ENCODE measurements around the gene JMJD6. TPM values are rescaled to one million over a fixed set of nuclear protein-coding genes. Genes with fewer than 3 reads are reported as not detected.

The JMJD6 gene
- total RNA-seq, result 14.0 and 19.0 TPM in 2 replicates

GRCh38 chr17:76726231-76726775 is at the start of gene JMJD6:
JMJD6 (minus strand) TSS chr17:76726606; CDS start chr17:76726475, 131 bp downstream.

GRCh38 chr17:76737676-76738467 is 11.5 kb upstream of the JMJD6 start, which contains the start of gene MFSD11:
MFSD11 (plus strand) TSS chr17:76738119; CDS start chr17:76738353, 234 bp downstream.

DNA sequence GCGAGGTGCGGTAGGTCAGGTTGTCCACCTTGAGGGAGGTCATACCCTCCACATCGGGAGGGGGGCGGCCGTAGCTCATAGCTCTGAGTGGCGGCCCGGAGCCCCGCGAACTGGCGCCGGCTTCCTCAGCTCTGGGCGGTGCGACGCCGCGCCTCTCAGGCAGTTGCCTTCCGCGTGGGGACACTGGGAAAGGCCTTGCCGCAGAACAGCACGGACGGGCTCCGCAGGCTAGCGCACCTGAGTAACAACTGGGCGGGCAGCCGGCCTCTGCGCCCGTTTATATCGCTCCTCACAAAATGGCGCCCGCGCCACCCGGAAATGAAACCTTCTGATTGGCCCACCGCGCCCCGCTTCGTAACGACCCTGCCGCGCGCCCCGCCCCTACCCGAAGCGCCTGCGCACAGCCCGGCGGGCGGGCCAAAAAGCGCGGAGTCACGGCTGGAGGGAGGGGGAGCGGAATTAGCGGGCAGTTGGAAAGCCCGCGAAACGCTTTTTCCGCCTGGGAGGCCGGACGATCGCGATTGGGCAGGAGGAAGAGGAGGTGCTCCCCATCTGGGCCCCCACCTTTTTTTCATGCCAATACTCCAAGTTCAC is 10.8 kb upstream of the JMJD6 start, which contains the start of gene SRSF2:
SRSF2 (minus strand) TSS at position 250 of the 594 bp plus-strand sequence; CDS start at position 79, 171 bp downstream.

DNA sequence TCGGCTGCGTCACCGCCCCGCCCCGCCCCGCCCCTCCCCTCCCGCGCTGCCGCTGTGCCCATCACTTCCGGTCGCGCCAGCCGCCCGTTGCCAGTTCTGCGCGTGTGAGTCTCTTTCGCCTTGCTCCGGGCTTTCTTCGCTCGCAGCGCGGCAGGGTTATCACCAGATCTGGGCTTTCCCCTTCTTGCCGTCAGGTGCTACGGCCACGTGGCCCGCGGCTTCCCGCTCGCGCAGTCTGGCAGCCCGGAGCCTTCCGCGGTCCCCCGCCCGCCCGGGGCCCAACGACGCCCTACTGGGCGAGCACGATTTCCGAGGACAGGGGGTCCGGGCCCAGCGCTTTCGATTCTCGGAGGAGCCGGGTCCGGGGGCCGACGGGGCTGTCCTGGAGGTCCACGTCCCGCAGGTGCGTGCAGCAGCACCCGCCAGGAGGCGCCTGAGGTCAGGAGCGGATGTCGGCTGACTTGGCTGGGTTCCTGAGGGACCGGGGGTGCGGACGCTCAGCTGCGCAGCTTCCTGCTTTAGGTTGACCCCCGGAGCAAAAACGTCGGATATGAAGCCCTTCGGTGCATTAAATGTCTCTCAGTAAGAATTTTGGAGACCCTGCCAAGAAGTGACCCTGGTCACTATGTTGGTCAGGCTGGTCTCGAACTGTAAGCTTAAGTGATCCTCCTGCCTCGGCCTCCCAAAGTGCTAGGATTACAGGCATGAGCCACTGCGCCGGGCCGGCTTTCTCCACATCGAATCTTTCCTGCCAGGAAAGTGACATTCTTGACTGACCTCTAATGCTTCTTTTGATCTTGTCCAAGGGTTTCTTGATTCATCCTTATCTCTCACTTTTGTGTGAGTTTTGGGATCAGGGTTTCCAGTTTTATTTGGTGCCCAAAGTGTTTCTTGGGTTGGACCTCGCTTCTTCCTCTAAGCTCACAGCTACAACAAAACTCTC is 641 bp upstream of the JMJD6 start, which contains the start of gene METTL23:
METTL23 (plus strand) TSS at position 64 of the 943 bp plus-strand sequence. CDS start 2,872 bp downstream, outside the sequence.

GRCh38 chr17:76710863-76711611 is 15.4 kb downstream of the JMJD6 start, which contains the start of gene MXRA7:
MXRA7 (minus strand) TSS chr17:76710965; CDS start chr17:76710946, 19 bp downstream.

Small RNA genes within 50 kb of the gene (small RNA-seq; reads per million reads assigned to genes)
- gene AC005837.3, result not detected
- not detected for gene RF02271
- not detected for gene RNU6-97P
- 0.13 reads per million for gene RNY4P36

Other genes with a start within 250 kb of the JMJD6 start
- 18.0 and 29.7 TPM in 2 replicates for gene RHBDF2, start 225.2 kb downstream of the JMJD6 start, total RNA-seq
- gene CYGB, start 188.9 kb downstream of the JMJD6 start, total RNA-seq, result 0.38 and 0.65 TPM in 2 replicates
- under 0.01 TPM in 1 of 2 replicates, not detected in the other for gene PRCD, start 186.6 kb downstream of the JMJD6 start, total RNA-seq
- gene ST6GALNAC2, start 140.7 kb downstream of the JMJD6 start, total RNA-seq, result under 0.01 and 0.10 TPM in 2 replicates
- gene ST6GALNAC1, start 82.8 kb downstream of the JMJD6 start, total RNA-seq, result not detected in 2 replicates
- 142 and 166 TPM in 2 replicates for gene MXRA7, start 15.6 kb downstream of the JMJD6 start, total RNA-seq
- 19.9 and 22.9 TPM in 2 replicates for gene METTL23, start 233 bp upstream of the JMJD6 start, total RNA-seq
- gene SRSF2, start 10.7 kb upstream of the JMJD6 start, total RNA-seq, result 187 and 236 TPM in 2 replicates
- gene MFSD11, start 11.5 kb upstream of the JMJD6 start, total RNA-seq, result 27.8 and 36.5 TPM in 2 replicates
- 2.0 and 2.2 TPM in 2 replicates for gene MGAT5B, start 141.8 kb upstream of the JMJD6 start, total RNA-seq

Data from vein endothelial cell (primary cell).